Neural crest cell (in vitro differentiated cells): ENCODE measurements around the gene NPY. TPM values are rescaled to one million over a fixed set of nuclear protein-coding genes. Genes with fewer than 3 reads are reported as not detected.
"Not testable (repeated sequence)": the region's sequence is repeated elsewhere in the genome, so short reads cannot be mapped to it uniquely, and the experiment has no call there.

Source experiments
- DNase-seq: peaks from one replicate; pipeline ENCODE4 v3.0.0; 2021; ENCODE audit warnings: low read depth, mixed read lengths, low spot score
- H3K27ac Mint-ChIP-seq: one replicate; pipeline ENCODE4 v1.8.0; 2021; ENCODE audit warnings: mild to moderate bottlenecking, mixed read lengths; ENCODE audit not compliant: unreplicated experiment
- H3K27me3 Mint-ChIP-seq: 2 replicates; pipeline ENCODE4 v1.8.0; 2021; ENCODE audit warnings: low read depth, mild to moderate bottlenecking, mixed read lengths
- H3K36me3 Mint-ChIP-seq: 2 replicates; pipeline ENCODE4 v1.8.0; 2021; ENCODE audit warnings: low read depth, mild to moderate bottlenecking, mixed read lengths
- H3K4me1 Mint-ChIP-seq: 2 replicates; pipeline ENCODE4 v1.8.0; 2021; ENCODE audit warnings: mixed read lengths
- H3K4me3 Mint-ChIP-seq: one replicate; pipeline ENCODE4 v1.8.0; 2021; ENCODE audit warnings: mild to moderate bottlenecking, mixed read lengths
- H3K9me3 Mint-ChIP-seq: 2 replicates; pipeline ENCODE4 v1.8.0; 2021; ENCODE audit warnings: mixed read lengths
- total RNA-seq: library from RNA; stranded (reverse); gene quantifications from 2 replicates; pipeline ENCODE4 v1.2.1, GENCODE V29; 2021
- TF ChIP-seq, protein P1 (sequence below): fragments of 200-600 bp; sonication (generic); conservative IDR thresholded peaks from 2 replicates; pipeline ENCODE4 v1.5.0; 2021; ENCODE audit warnings: antibody characterized with exemption, mild to moderate bottlenecking

The NPY gene
- total RNA-seq, 1 donor from 2014 or later: not detected

DNA sequence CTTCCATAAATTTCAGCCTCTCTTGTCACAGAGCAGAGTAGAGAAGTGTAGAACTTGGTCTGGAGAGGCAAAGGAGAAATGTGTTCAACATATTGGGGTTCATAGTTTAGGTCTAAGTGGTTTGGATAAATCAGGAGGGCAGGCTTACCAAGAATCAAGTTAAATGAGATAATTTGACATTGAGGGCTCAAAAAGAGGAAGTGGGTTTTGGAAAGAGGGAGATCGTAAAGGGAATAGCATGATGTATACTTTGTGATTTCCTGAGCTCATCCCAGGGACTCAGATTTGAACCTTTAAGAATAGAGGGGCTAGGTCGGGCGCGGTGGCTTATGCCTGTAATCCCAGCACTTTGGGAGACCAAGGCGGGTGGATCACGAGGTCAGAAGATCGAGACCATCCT, 34.7 kb upstream of the NPY start:
- TF ChIP-seq, protein P1, sequence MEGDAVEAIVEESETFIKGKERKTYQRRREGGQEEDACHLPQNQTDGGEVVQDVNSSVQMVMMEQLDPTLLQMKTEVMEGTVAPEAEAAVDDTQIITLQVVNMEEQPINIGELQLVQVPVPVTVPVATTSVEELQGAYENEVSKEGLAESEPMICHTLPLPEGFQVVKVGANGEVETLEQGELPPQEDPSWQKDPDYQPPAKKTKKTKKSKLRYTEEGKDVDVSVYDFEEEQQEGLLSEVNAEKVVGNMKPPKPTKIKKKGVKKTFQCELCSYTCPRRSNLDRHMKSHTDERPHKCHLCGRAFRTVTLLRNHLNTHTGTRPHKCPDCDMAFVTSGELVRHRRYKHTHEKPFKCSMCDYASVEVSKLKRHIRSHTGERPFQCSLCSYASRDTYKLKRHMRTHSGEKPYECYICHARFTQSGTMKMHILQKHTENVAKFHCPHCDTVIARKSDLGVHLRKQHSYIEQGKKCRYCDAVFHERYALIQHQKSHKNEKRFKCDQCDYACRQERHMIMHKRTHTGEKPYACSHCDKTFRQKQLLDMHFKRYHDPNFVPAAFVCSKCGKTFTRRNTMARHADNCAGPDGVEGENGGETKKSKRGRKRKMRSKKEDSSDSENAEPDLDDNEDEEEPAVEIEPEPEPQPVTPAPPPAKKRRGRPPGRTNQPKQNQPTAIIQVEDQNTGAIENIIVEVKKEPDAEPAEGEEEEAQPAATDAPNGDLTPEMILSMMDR: no peak
- no peak for DNase-seq
- no peak overlapping the region for H3K4me3 Mint-ChIP-seq
- no peaks in the 10 kb centered on the region for H3K4me1 Mint-ChIP-seq
- peaks cover 4% of the 10 kb centered on the region for H3K27me3 Mint-ChIP-seq
- H3K36me3 Mint-ChIP-seq: no peaks in the 10 kb centered on the region
- no peak overlapping the region for H3K27ac Mint-ChIP-seq
- H3K9me3 Mint-ChIP-seq: peaks cover 10% of the 10 kb centered on the region

DNA sequence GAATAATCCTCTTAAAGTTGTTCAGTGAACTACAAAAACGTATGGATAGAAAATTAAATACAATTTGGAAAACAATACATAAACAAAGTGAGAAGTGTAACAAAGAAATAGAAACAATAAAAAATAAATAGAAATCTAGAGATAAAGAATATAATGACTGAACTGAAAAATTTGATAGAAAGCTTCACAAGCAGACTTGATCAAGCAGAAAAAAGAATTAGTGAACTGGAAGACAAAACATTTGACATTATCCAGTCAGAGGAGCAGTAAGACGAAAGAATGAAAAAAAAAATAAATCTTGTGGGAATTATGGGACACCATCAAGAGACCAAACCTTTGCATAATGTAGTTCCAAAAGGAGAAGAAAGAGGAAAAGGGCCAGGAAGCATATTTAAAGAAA, 32.4 kb upstream of the NPY start:
- no peaks in the 10 kb centered on the region for H3K4me1 Mint-ChIP-seq
- H3K9me3 Mint-ChIP-seq: peaks cover 12% of the 10 kb centered on the region
- no peak overlapping the region for H3K4me3 Mint-ChIP-seq
- no peaks in the 10 kb centered on the region for H3K36me3 Mint-ChIP-seq
- no peak overlapping the region for H3K27ac Mint-ChIP-seq
- TF ChIP-seq, protein P1: no peak
- no peak for DNase-seq
- H3K27me3 Mint-ChIP-seq: peaks cover 4% of the 10 kb centered on the region

DNA sequence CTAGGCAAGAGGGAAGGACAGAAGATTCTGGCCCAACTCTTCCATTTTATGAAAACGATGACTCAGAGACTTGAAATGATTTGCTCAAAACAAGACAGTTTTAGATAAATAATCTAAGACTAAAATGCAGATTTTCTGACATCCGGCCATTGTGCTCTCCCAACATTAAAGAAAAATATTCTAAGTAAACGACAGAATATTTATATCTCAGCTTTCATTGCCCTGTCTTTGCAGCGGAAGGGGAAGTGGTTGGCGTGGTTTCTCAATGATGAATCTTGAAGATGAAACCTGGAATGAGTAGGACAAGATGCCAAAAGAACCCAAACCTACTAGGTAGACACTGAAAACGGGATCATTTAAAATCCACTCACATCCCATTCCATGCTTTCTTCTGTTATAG, 28.9 kb upstream of the NPY start:
- Mint-ChIP-seq H3K4me3 (no peak overlapping the region), H3K36me3 (no peaks in the 10 kb centered on the region), H3K4me1 (no peaks in the 10 kb centered on the region), H3K27ac (no peak overlapping the region), H3K9me3 (peaks cover 14% of the 10 kb centered on the region), H3K27me3 (peaks cover 4% of the 10 kb centered on the region)
- DNase-seq: no peak
- TF ChIP-seq, protein P1: no peak

DNA sequence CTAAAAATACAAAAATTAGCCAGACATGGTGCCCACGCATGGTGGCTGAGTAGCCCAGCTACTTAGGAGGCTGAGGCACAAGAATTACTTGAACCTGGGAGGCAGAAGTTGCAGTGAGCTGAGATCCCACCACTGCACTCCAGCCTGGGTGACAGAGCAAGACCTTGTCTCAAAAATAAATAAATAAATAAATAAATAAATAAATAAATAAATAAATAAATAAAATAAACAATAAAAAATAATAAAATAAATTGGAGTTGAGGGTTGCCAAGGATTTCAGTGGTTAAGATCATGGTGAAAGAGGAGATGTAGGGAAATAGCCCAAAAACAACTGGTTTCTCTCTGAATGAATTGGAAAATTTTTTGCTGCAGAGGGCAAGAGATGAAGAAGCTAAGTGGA, 25.7 kb upstream of the NPY start:
- not testable (repeated sequence) for H3K27ac Mint-ChIP-seq, H3K4me3 Mint-ChIP-seq, H3K4me1 Mint-ChIP-seq, H3K27me3 Mint-ChIP-seq, H3K36me3 Mint-ChIP-seq, H3K9me3 Mint-ChIP-seq, DNase-seq

DNA sequence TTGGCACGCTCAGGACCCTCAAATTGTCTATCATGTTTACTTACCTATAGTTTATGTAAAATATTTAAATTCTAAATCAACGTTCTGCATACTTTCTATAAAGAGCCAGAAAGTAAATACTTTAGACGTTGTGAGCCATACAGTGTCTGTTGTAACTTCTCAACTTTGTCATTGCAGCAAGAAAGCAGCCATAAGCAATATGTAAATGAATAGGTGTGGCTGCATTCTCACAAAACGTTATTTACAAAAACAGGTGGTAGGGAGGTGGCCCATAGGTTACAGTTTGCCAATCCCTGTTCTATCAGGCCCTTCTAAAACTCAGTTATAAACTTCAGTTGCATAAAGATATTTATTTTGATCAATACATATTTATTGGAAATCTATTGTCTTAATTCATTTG, 12.1 kb upstream of the NPY start:
- Mint-ChIP-seq H3K27me3 (peaks cover 5% of the 10 kb centered on the region), H3K9me3 (peaks cover 2% of the 10 kb centered on the region), H3K27ac (no peak overlapping the region), H3K4me1 (no peaks in the 10 kb centered on the region), H3K36me3 (no peaks in the 10 kb centered on the region), H3K4me3 (no peak overlapping the region)
- no peak for DNase-seq
- TF ChIP-seq, protein P1: no peak

DNA sequence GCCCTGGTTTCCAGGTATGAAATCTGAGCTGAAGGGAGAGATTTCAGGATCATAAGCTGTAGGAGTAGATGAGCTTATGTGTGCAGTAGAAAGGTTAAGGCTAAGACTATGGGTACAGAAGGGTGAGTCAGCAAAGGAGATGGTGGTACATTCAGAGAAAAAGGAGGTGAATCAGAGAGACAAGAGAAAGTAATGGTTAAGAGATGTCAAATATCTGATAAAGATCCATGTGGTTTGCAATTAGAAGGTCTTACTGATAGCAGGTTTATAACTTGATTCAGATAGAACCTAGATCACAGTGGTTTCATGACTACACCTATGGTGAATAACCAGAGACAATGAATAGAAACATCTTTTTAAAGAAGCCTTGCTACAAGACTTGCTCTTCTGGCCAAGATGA, 4.5 kb upstream of the NPY start:
- Mint-ChIP-seq H3K27me3 (peaks cover 13% of the 10 kb centered on the region), H3K4me3 (no peak overlapping the region), H3K9me3 (no peaks in the 10 kb centered on the region), H3K4me1 (no peaks in the 10 kb centered on the region), H3K36me3 (no peaks in the 10 kb centered on the region), H3K27ac (no peak overlapping the region)
- TF ChIP-seq, protein P1: no peak
- no peak for DNase-seq
